ENCODE data around the gene MSRB2.
"Not testable (repeated sequence)": the region's sequence is repeated elsewhere in the genome, so short reads cannot be mapped to it uniquely, and the experiment has no call there.

GRCh38 chr10:23072593-23072992, 22.8 kb upstream of the MSRB2 start:
- TF ChIP-seq CTCF, POLR2A (IDR thresholded peaks at IDR 0.05): not testable (repeated sequence)

Data from lower leg skin (tissue), 3 donors.